Brain microvascular endothelial cell (primary cell): ENCODE data around the gene ANKRD55.
"Not testable (repeated sequence)": the region's sequence is repeated elsewhere in the genome, so short reads cannot be mapped to it uniquely, and the experiment has no call there.

ENCODE experiments used
- DNase-seq: peaks from one replicate; pipeline ENCODE4 v3.0.0-alpha.2; 2020
- H3K27ac ChIP-seq: fragments of 250-450 bp; sonication (Bioruptor Pico); 2 replicates; pipeline ENCODE4 v1.5.1; 2020; ENCODE audit warnings: mild to moderate bottlenecking, moderate library complexity
- H3K27me3 ChIP-seq: fragments of 250-450 bp; sonication (Bioruptor Pico); replicated peaks from 2 replicates; pipeline ENCODE4 v1.5.1; 2020; ENCODE audit warnings: mild to moderate bottlenecking
- H3K36me3 ChIP-seq: fragments of 250-450 bp; sonication (Bioruptor Pico); replicated peaks from 2 replicates; pipeline ENCODE4 v1.5.1; 2020; ENCODE audit warnings: mild to moderate bottlenecking
- H3K4me3 ChIP-seq: 2 replicates; pipeline ENCODE4 v1.5.1; 2011; ENCODE audit warnings: low read depth, mild to moderate bottlenecking, control low read depth, low read length, moderate library complexity
- CTCF ChIP-seq: IDR thresholded peaks from 2 replicates; pipeline ENCODE4 v1.5.1; 2011; ENCODE audit warnings: low read depth, mild to moderate bottlenecking, moderate library complexity, low read length, control low read depth, inconsistent platforms; ENCODE audit errors: missing control alignments
- in situ Hi-C: cut with HindIII; loops from 2 replicates; pipeline ENCODE4 v1.10.0; 2017; ENCODE audit warnings: low sequenced_read_pairs, low pct_ligation_motif_present

The ANKRD55 gene

GRCh38 chr5:56160723-56161438, 72.2 kb downstream of the ANKRD55 start:
- no peak for TF ChIP-seq CTCF
- Histone ChIP-seq H3K27me3 (no peaks in the 10 kb centered on the region), H3K4me3 (no peak overlapping the region), H3K36me3 (no peaks in the 10 kb centered on the region), H3K27ac (no peak overlapping the region)
- in situ Hi-C loops, result no loop called here
- DNase-seq, result no peak

- DNase-seq, result no peak
- in situ Hi-C loops, result no loop called here
- Histone ChIP-seq H3K27me3 (no peaks in the 10 kb centered on the region), H3K4me3 (no peak overlapping the region), H3K36me3 (no peaks in the 10 kb centered on the region), H3K27ac (no peak overlapping the region)
- no peak for TF ChIP-seq CTCF
Observed at GRCh38 chr5:56159521-56159947, 73.6 kb downstream of the ANKRD55 start.

GRCh38 chr5:56158331-56158960, 74.7 kb downstream of the ANKRD55 start:
- no peak overlapping the region for H3K27ac ChIP-seq
- no peak for TF ChIP-seq CTCF
- H3K4me3 ChIP-seq, result no peak overlapping the region
- in situ Hi-C loops, result no loop called here
- no peak for DNase-seq
- H3K27me3 ChIP-seq, result no peaks in the 10 kb centered on the region
- no peaks in the 10 kb centered on the region for H3K36me3 ChIP-seq

- H3K4me3 ChIP-seq, in situ Hi-C loops, H3K27me3 ChIP-seq, H3K27ac ChIP-seq, H3K36me3 ChIP-seq, DNase-seq: not testable (repeated sequence)
Observed at GRCh38 chr5:56157191-56157621, 75.9 kb downstream of the ANKRD55 start.

GRCh38 chr5:56156585-56157190, 76.4 kb downstream of the ANKRD55 start:
- DNase-seq, H3K4me3 ChIP-seq, H3K27me3 ChIP-seq, in situ Hi-C loops, H3K27ac ChIP-seq, H3K36me3 ChIP-seq: not testable (repeated sequence)

- H3K27ac ChIP-seq, result no peak overlapping the region
- H3K36me3 ChIP-seq, result no peaks in the 10 kb centered on the region
- TF ChIP-seq CTCF, result no peak
- in situ Hi-C loops, result no loop called here
- DNase-seq, result no peak
- H3K27me3 ChIP-seq, result no peaks in the 10 kb centered on the region
- H3K4me3 ChIP-seq, result no peak overlapping the region
Observed at GRCh38 chr5:56155992-56156584, 77.0 kb downstream of the ANKRD55 start.
